Lung (tissue), 12 donors: ENCODE data around the gene TMPRSS13. TPM values are rescaled to one million over a fixed set of nuclear protein-coding genes. Genes with fewer than 3 reads are reported as not detected.

ENCODE experiments used
- ATAC-seq: fragments of 200-7000 bp; cut with Tn5 transposase; one replicate; pipeline ENCODE4 v1.9.1; 2020; ENCODE audit warnings: moderate number of reproducible peaks; ENCODE audit not compliant: insufficient read depth, low FRiP score
- DNase-seq, 3 donors: peaks; one replicate each; pipeline ENCODE4 v3.0.0-alpha.2; 2013 to 2017
- H3K27ac ChIP-seq, 2 donors: one replicate each; pipeline ENCODE4 v1.5.1; 2013; ENCODE audit warnings: mild to moderate bottlenecking in 2 of 2, moderate library complexity in 2 of 2, control low read depth in 1 of 2, inconsistent platforms in 1 of 2, low read depth in 1 of 2, low read length in 1 of 2
- H3K27me3 ChIP-seq, 3 donors: one replicate each; pipeline ENCODE4 v1.5.1; 2013; ENCODE audit warnings: low read length in 2 of 3; ENCODE audit not compliant: control insufficient read depth in 3 of 3, insufficient read depth in 3 of 3
- H3K36me3 ChIP-seq, 4 donors: one replicate each; pipeline ENCODE4 v1.5.1; 2013; ENCODE audit warnings: low read length in 4 of 4, mild to moderate bottlenecking in 1 of 4, moderate library complexity in 1 of 4; ENCODE audit not compliant: control insufficient read depth in 4 of 4, insufficient read depth in 4 of 4
- H3K4me1 ChIP-seq, 5 donors: one replicate each; pipeline ENCODE4 v1.5.1; 2013; ENCODE audit warnings: low read length in 5 of 5, mild to moderate bottlenecking in 2 of 5, moderate library complexity in 1 of 5; ENCODE audit not compliant: control insufficient read depth in 5 of 5, insufficient read depth in 5 of 5
- H3K4me3 ChIP-seq: one replicate; pipeline ENCODE4 v1.5.1; 2013; ENCODE audit warnings: mild to moderate bottlenecking, control low read depth, moderate library complexity
- H3K9ac ChIP-seq, 2 donors: one replicate each; pipeline ENCODE4 v1.5.1; 2013; ENCODE audit warnings: low read length in 2 of 2, control low read depth in 1 of 2; ENCODE audit not compliant: insufficient read depth in 1 of 2
- H3K9me3 ChIP-seq, 4 donors: one replicate each; pipeline ENCODE4 v1.5.1; 2013; ENCODE audit warnings: low read length in 3 of 4, mild to moderate bottlenecking in 1 of 4, moderate library complexity in 1 of 4; ENCODE audit not compliant: control insufficient read depth in 4 of 4, insufficient read depth in 3 of 4
- WGBS, 2 donors: extraction: QIAGEN DNeasy Blood & Tissue Kit; methylation state at CpG; one replicate each; pipeline ENCODE4 v1.1.7; 2013; 5-methylcytosine and 5-hydroxymethylcytosine counted together
- polyA plus RNA-seq, 2 donors: library from polyadenylated mRNA; stranded (reverse); fragments of 200-250 nt; gene quantifications; one replicate each; pipeline ENCODE4 v1.2.1, GENCODE V29; 2013
- total RNA-seq, 2 donors: library from RNA; depleted of rRNA in 1 of 2; stranded (reverse); fragments of >200 nt in 1 of 2; gene quantifications; one replicate each; pipeline ENCODE4 v1.2.1, GENCODE V29; 2014 to 2021
- TF ChIP-seq, protein P1 (sequence below): IDR thresholded peaks from 2 replicates; pipeline ENCODE4 v1.5.1; 2012; ENCODE audit warnings: mild to moderate bottlenecking; ENCODE audit errors: control extremely low read depth, extremely low read depth
- donor health status: control.
- donor health status: control.
- donor health status: Bipolar disorder and iron deficiency.
- donor health status: healthy.
- donor health status: DM: yes; HTN: yes; CAD: no.

The TMPRSS13 gene
- total and polyA plus RNA-seq, 4 donors: 5.8 to 9.4 (median 9.2) TPM

DNA sequence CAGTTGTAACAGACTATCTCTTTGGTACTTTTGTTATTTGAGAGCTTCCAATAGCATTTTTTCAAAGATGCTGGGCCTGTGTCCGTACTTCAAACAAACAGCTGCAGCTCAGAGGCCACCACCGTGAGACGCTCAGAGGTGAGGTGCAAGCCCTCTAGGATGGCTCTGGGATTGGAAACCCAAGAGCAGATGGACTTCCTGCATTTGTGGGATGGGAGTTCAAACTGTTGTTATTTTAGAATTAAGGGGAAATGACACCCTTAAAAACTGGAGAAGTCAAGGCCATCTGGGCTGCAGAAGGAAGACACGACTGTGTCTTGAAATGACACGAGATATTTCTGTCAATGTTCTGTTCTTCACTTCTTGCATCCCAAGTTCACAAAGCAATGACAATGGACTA lies 47.8 kb upstream of the TMPRSS13 start:
- Histone ChIP-seq H3K9me3 (no peaks in the 10 kb centered on the region), H3K27me3 (no peaks in the 10 kb centered on the region), H3K9ac (no peak overlapping the region), H3K4me1 (peaks cover 0 to 13% (median 10%) of the 10 kb centered on the region in 5 donors), H3K27ac (no peak overlapping the region), H3K4me3 (no peak overlapping the region), H3K36me3 (no peaks in the 10 kb centered on the region)
- ATAC-seq (no peak), DNase-seq (no peak)
- 36 to 68% methylated on average over 5 of the region's 5 CpGs for WGBS, 2 donors
- TF ChIP-seq, protein P1, sequence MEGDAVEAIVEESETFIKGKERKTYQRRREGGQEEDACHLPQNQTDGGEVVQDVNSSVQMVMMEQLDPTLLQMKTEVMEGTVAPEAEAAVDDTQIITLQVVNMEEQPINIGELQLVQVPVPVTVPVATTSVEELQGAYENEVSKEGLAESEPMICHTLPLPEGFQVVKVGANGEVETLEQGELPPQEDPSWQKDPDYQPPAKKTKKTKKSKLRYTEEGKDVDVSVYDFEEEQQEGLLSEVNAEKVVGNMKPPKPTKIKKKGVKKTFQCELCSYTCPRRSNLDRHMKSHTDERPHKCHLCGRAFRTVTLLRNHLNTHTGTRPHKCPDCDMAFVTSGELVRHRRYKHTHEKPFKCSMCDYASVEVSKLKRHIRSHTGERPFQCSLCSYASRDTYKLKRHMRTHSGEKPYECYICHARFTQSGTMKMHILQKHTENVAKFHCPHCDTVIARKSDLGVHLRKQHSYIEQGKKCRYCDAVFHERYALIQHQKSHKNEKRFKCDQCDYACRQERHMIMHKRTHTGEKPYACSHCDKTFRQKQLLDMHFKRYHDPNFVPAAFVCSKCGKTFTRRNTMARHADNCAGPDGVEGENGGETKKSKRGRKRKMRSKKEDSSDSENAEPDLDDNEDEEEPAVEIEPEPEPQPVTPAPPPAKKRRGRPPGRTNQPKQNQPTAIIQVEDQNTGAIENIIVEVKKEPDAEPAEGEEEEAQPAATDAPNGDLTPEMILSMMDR: no peak

DNA sequence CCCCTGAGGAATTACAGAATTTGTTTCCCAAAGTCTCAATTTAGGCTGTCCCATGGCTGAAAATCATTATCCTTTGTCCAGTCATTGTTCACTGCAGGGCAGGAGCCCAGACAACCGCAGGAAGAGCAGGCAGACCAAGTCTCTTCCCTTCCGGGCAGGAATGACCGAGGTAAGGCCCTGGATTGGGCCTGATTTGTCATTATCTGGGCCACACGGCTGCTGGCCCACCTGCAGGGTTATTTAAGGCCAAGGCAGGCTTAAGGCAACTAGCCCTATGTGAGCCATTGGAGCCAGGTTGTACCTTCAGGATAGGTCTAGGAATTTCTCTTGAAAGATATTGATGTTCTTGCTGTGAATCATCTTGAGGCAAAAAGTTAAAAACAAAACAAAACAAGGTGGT lies 47.2 kb upstream of the TMPRSS13 start:
- H3K27ac ChIP-seq: no peak overlapping the region
- no peak for DNase-seq
- WGBS, 2 donors: 91% methylated on average over 4 of the region's 4 CpGs
- H3K36me3 ChIP-seq: no peaks in the 10 kb centered on the region
- no peaks in the 10 kb centered on the region for H3K27me3 ChIP-seq
- no peak overlapping the region for H3K9ac ChIP-seq
- H3K4me1 ChIP-seq: peaks cover 0 to 13% (median 11%) of the 10 kb centered on the region in 5 donors
- no peak for ATAC-seq
- TF ChIP-seq, protein P1: no peak
- H3K4me3 ChIP-seq: no peak overlapping the region
- H3K9me3 ChIP-seq: no peaks in the 10 kb centered on the region

DNA sequence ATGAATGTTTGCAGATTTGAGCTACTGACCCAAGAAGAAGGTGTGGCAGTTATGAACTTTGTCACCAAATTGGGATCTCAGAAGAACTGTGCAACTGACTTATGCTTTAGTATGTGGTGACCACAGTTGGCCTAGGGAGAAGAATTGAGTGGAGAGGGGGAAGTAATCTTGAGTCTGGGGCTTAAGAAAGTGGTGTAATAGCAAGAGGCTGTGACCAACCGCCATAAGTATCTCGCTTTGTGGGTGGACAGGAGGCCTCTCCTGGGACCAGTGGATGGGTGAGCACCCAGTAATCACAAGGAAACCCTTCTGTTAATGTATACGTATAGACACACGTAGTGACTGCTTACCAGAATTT lies 44.3 kb upstream of the TMPRSS13 start:
- Histone ChIP-seq H3K36me3 (no peaks in the 10 kb centered on the region), H3K27me3 (no peaks in the 10 kb centered on the region), H3K4me1 (peaks cover 0 to 17% (median 11%) of the 10 kb centered on the region in 5 donors), H3K9ac (no peak overlapping the region), H3K27ac (no peak overlapping the region), H3K4me3 (no peak overlapping the region), H3K9me3 (no peaks in the 10 kb centered on the region)
- 50 to 70% methylated on average over 4 of the region's 4 CpGs for WGBS, 2 donors
- ATAC-seq (no peak), DNase-seq (no peak)
- TF ChIP-seq, protein P1: no peak
